ENCODE data around the gene PDS5B. TPM values are rescaled to one million over a fixed set of nuclear protein-coding genes. Genes with fewer than 3 reads are reported as not detected.

PDS5B gene
- total and polyA plus RNA-seq, 2 of the 8 experiments (the other 6 are each of a cell fraction or from before 2014, with no cell fraction given): 5.5 to 54.6 TPM

DNA sequence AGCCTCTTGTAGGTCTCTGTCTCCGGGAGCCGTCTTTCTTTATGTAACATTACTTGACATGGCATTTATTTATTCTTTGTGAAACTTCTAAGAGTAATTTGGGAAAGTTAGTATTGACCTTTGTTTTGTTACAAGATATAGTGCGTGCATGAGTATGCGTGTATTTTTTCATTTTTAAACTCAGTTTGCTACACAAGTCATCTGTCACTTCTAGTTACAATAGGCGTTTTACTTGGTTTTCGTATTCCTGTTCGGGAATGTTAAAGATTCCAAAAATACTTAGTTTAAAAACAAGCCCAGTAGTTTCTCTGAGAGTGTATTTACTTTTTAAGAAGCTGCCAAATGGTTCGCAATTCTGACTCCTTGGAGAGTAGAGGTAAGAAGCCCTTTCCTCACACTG, 3.2 kb downstream of the PDS5B start:
- no peak overlapping the region for H3K14ac ChIP-seq (ENCODE audit: insufficient read length)
- peaks cover 0 to 5% (median 2%) of the 10 kb centered on the region in 4 experiments; a peak in 1 of 7 replicates for H3K4me1 ChIP-seq (replicated peaks in 1 of 4; ENCODE audit: control insufficient read depth in 3 of 4, insufficient read depth in 4 of 4, low read length in 3 of 4)
- peaks cover 10% of the 10 kb centered on the region for H3K23me2 ChIP-seq (ENCODE audit: low read depth, low read length)
- H2BK20ac ChIP-seq (ENCODE audit: low read length): no peak overlapping the region
- H3K18ac ChIP-seq (ENCODE audit: extremely low read depth, low read length): no peak overlapping the region
- no peak overlapping the region for H3K56ac ChIP-seq (replicated peaks; ENCODE audit: insufficient read length, low read depth, low read length)
- no peak overlapping the region for H3K4me2 ChIP-seq (ENCODE audit: insufficient read depth in 1 of 2, low read depth in 2 of 2, low read length in 2 of 2)
- ChIA-PET POLR2A (ENCODE audit: partially characterized antibody) (interaction anchor here (0.6 to 0.8 kb wide), 2 partner anchors 44 to 262 kb away, joined by 4 read pairs; no protein-coding TSS in a partner anchor), CTCF (ENCODE audit: partially characterized antibody) (interaction anchor here (2.9 to 3.5 kb wide), 2 partner anchors 48 to 62 kb away, joined by 11 to 18 read pairs; no protein-coding TSS in a partner anchor)
- H2BK120ac ChIP-seq (replicated peaks; ENCODE audit: low read depth, low read length): no peak overlapping the region
- WGBS, 2 experiments (ENCODE audit: extremely low coverage in 1 of 2, insufficient coverage in 1 of 2, insufficient read length in 1 of 2, insufficient replicate concordance in 2 of 2, low coverage in 1 of 2, low lambda C conversion rate in 2 of 2, missing lambda C conversion rate in 1 of 2): 89% methylated on average over 8 of the region's 8 CpGs; no CpG with 5 or more reads in 1 of the 2 experiments
- no peak overlapping the region for H4K91ac ChIP-seq (replicated peaks; ENCODE audit: insufficient read length, low read length)
- no peak overlapping the region for H3K9ac ChIP-seq (replicated peaks in 1 of 4; ENCODE audit: extremely low read depth in 1 of 4, low read depth in 3 of 4, low read length in 3 of 4)
- H4K20me1 ChIP-seq (replicated peaks in 1 of 2; ENCODE audit: control insufficient read depth in 1 of 2, insufficient read depth in 2 of 2, low read length in 2 of 2): peaks cover 3 to 8% of the 10 kb centered on the region in 2 experiments
- FAIRE-seq (no peak), DNase-seq (ENCODE audit: low read depth in 1 of 2, low spot score in 2 of 2) (no peak)
- H2BK15ac ChIP-seq (ENCODE audit: low read length): no peak overlapping the region
- H3K9me3 ChIP-seq (ENCODE audit: insufficient read depth in 2 of 2, low read depth in 1 of 2, low read length in 1 of 2): no peaks in the 10 kb centered on the region
- no peak overlapping the region for H2BK12ac ChIP-seq (ENCODE audit: low read depth, low read length)
- no peak overlapping the region for H3K23ac ChIP-seq (ENCODE audit: insufficient read length)
- peaks cover 0 to 73% of the 10 kb centered on the region in 2 experiments for H3K79me2 ChIP-seq (ENCODE audit: control insufficient read depth in 1 of 2, insufficient read depth in 2 of 2, low read length in 2 of 2)
- peaks cover 5% of the 10 kb centered on the region for H3K79me1 ChIP-seq (ENCODE audit: low read depth, low read length)
- H3K4ac ChIP-seq (replicated peaks; ENCODE audit: insufficient read length, low read depth, low read length): no peak overlapping the region
- no peak overlapping the region for H4K8ac ChIP-seq (ENCODE audit: extremely low read depth, insufficient read depth, low read length)
- TF ChIP-seq HDAC2 (IDR thresholded peaks at IDR 0.05; ENCODE audit: borderline replicate concordance in 1 of 2, low read depth in 2 of 2, low read length in 2 of 2) (no peak), CHD1 (IDR thresholded peaks at IDR 0.05; ENCODE audit: low read depth, low read length) (no peak), BACH1 (IDR thresholded peaks at IDR 0.05; ENCODE audit: low read length) (no peak), EGR1 (IDR thresholded peaks at IDR 0.05; ENCODE audit: borderline replicate concordance, low read depth, low read length) (no peak), EP300 (IDR thresholded peaks at IDR 0.05; ENCODE audit: borderline replicate concordance in 1 of 2, low read depth in 2 of 2, low read length in 2 of 2) (no peak)
- H2BK5ac ChIP-seq (ENCODE audit: low read depth, low read length): no peak overlapping the region
- H3K27me3 ChIP-seq (replicated peaks in 1 of 4; ENCODE audit: control insufficient read depth in 3 of 4, extremely low read depth in 1 of 4, insufficient read depth in 3 of 4, low read length in 3 of 4): no peaks in the 10 kb centered on the region
- no peaks in the 10 kb centered on the region for H3K36me3 ChIP-seq (ENCODE audit: control insufficient read depth in 2 of 4, insufficient read depth in 4 of 4, low read length in 3 of 4)
- no peak overlapping the region for H3K27ac ChIP-seq (ENCODE audit: low read depth, low read length)
- no peak overlapping the region for H4K5ac ChIP-seq (ENCODE audit: insufficient read length, low read depth, low read length)
- H2AFZ ChIP-seq (ENCODE audit: low read length): no peak overlapping the region
- H2AK5ac ChIP-seq (ENCODE audit: low read depth, low read length): no peak overlapping the region
- H3K4me3 ChIP-seq (ENCODE audit: extremely low read depth in 1 of 4, insufficient read depth in 2 of 4, low read depth in 3 of 4, low read length in 4 of 4): no peak overlapping the region

Data from H1 (cell line).